NB4 (cell line): ENCODE results near the gene CEP162.

Experiments used
- CTCF ChIP-seq: IDR thresholded peaks from one replicate; pipeline ENCODE4 v1.5.1; 2012; ENCODE audit warnings: low read depth, low read length
- MAX ChIP-seq: IDR thresholded peaks from 2 replicates; pipeline ENCODE4 v1.6.1; 2011; ENCODE audit warnings: low read depth, low read length
- MYC ChIP-seq: IDR thresholded peaks from 2 replicates; pipeline ENCODE4 v1.6.1; 2011; ENCODE audit warnings: low read depth, low read length
- POLR2A ChIP-seq: IDR thresholded peaks from 2 replicates; pipeline ENCODE4 v1.6.1; 2011; ENCODE audit warnings: mild to moderate bottlenecking; ENCODE audit not compliant: insufficient read length; ENCODE audit errors: extremely low read depth

GRCh38 chr6:84123186-84123585, 104.3 kb downstream of the CEP162 start:
- TF ChIP-seq CTCF: no peak
- TF ChIP-seq POLR2A: no peak
- TF ChIP-seq MYC: no peak
- no peak for TF ChIP-seq MAX
